Measurements from ENCODE around the gene GJB2. TPM values are rescaled to one million over a fixed set of nuclear protein-coding genes. Genes with fewer than 3 reads are reported as not detected.

Gene GJB2
- total and polyA plus RNA-seq, 2 of the 4 experiments (the other 2 are of a cell fraction): under 0.01 to 0.17 TPM

DNA sequence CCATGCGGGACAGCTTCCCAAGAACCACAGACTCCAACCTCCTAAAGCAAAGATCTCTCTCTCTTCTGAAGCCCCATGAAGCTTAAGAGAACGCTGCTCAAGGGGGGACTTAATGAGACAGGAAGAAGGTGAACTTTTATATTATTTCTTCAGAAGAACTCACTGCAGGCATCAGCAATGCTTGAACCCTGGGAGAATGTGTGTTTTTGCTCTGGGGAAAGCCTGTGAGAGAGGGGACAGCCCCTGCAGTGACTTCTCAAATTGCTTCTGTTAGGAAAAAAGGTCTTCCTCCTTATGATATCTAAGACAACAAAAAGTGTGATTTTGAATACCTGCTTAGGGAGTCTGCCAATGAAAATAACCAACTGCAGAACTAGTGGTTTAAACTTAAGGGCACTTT, 54.9 kb downstream of the GJB2 start:
- Histone ChIP-seq H3K4me1 (ENCODE audit: control insufficient read depth, insufficient read depth, low read length) (peaks cover 2% of the 10 kb centered on the region; the same call in 1 of the 2 replicates), H3K79me1 (ENCODE audit: low read depth in 1 of 2, low read length in 2 of 2) (no peaks in the 10 kb centered on the region), H2AFZ (replicated peaks; ENCODE audit: low read length, poor library complexity) (no peak overlapping the region), H3K27ac (ENCODE audit: insufficient read depth, low read length) (no peak overlapping the region), H3K14ac (replicated peaks; ENCODE audit: low read depth, low read length) (no peak overlapping the region), H2BK15ac (ENCODE audit: low read depth, low read length) (no peak overlapping the region), H4K5ac (ENCODE audit: low read depth, low read length) (no peak overlapping the region), H2BK20ac (ENCODE audit: low read depth, low read length) (no peak overlapping the region), H4K91ac (ENCODE audit: insufficient read depth, low read depth, low read length) (no peak overlapping the region), H2BK5ac (ENCODE audit: low read depth, low read length, poor library complexity, severe bottlenecking) (no peak overlapping the region), H3K4ac (ENCODE audit: low read depth, low read length) (no peak overlapping the region), H4K20me1 (ENCODE audit: insufficient read depth, low read length) (no peaks in the 10 kb centered on the region), H3K56ac (ENCODE audit: extremely low read depth, insufficient read depth, low read length) (no peak overlapping the region), H3K4me2 (ENCODE audit: low read depth, low read length) (no peak overlapping the region), H2BK120ac (ENCODE audit: low read depth, low read length) (no peak overlapping the region), H2AK5ac (ENCODE audit: low read depth, low read length) (no peak overlapping the region), H3K4me3 (ENCODE audit: insufficient read depth, low read depth, low read length) (no peak overlapping the region), H3K9me3 (ENCODE audit: control insufficient read depth, insufficient read depth, low read length) (no peaks in the 10 kb centered on the region), H3K9ac (ENCODE audit: low read depth, low read length) (no peak overlapping the region), H3K9me1 (ENCODE audit: insufficient read depth, low read length) (no peaks in the 10 kb centered on the region), H3K18ac (ENCODE audit: low read depth, low read length) (no peak overlapping the region), H3K23ac (ENCODE audit: low read depth, low read length) (no peak overlapping the region), H4K8ac (ENCODE audit: low read depth in 2 of 2, low read length in 2 of 2) (no peak overlapping the region), H3K36me3 (ENCODE audit: control insufficient read depth, insufficient read depth, low read length) (no peaks in the 10 kb centered on the region; the same call in 1 of the 2 replicates), H2AK9ac (replicated peaks; ENCODE audit: low read depth, low read length, poor library complexity) (no peak overlapping the region), H3K27me3 (ENCODE audit: control insufficient read depth, insufficient read depth, low read length) (peaks cover 14% of the 10 kb centered on the region)
- no TSS peak for BruUV-seq (replicated peaks)
- TF ChIP-seq RAD21 (IDR thresholded peaks at IDR 0.05; ENCODE audit: low read length) (no peak), SMC3 (IDR thresholded peaks at IDR 0.05; ENCODE audit: low read depth, low read length) (no peak), POLR2A (IDR thresholded peaks at IDR 0.05; ENCODE audit: low read depth, low read length) (no peak), CEBPB (IDR thresholded peaks at IDR 0.05; ENCODE audit: low read depth, low read length) (no peak), MXI1 (IDR thresholded peaks at IDR 0.05; ENCODE audit: borderline replicate concordance, low read depth, low read length) (no peak), MAZ (IDR thresholded peaks at IDR 0.05; ENCODE audit: borderline replicate concordance, low read depth, low read length) (no peak), BHLHE40 (IDR thresholded peaks at IDR 0.05; ENCODE audit: low read depth, low read length) (no peak), CHD1 (IDR thresholded peaks at IDR 0.05; ENCODE audit: low read depth, low read length) (no peak), RCOR1 (IDR thresholded peaks at IDR 0.05; ENCODE audit: insufficient replicate concordance, low read length) (no peak), FOS (IDR thresholded peaks at IDR 0.05; ENCODE audit: low read depth, low read length) (no peak)
- TF ChIP-seq, protein P1, sequence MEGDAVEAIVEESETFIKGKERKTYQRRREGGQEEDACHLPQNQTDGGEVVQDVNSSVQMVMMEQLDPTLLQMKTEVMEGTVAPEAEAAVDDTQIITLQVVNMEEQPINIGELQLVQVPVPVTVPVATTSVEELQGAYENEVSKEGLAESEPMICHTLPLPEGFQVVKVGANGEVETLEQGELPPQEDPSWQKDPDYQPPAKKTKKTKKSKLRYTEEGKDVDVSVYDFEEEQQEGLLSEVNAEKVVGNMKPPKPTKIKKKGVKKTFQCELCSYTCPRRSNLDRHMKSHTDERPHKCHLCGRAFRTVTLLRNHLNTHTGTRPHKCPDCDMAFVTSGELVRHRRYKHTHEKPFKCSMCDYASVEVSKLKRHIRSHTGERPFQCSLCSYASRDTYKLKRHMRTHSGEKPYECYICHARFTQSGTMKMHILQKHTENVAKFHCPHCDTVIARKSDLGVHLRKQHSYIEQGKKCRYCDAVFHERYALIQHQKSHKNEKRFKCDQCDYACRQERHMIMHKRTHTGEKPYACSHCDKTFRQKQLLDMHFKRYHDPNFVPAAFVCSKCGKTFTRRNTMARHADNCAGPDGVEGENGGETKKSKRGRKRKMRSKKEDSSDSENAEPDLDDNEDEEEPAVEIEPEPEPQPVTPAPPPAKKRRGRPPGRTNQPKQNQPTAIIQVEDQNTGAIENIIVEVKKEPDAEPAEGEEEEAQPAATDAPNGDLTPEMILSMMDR (conservative IDR thresholded peaks at IDR 0.05; ENCODE audit: low read depth, low read length): no peak
- DNase-seq (no peak), ATAC-seq (ENCODE audit: low read depth) (no peak)
- intact Hi-C loops (cut with micrococcal nuclease): no loop called here
- no CpG with 5 or more reads among the region's 2 CpGs for WGBS, 2 experiments (ENCODE audit: extremely low coverage in 2 of 2, insufficient read length in 1 of 2)
- dilution Hi-C loops (cut with HindIII; ENCODE audit: low sequenced_read_pairs, unreplicated experiment): no loop called here
- in situ Hi-C loops (cut with MboI; ENCODE audit: low sequenced_read_pairs): no loop called here
- ChIA-PET CTCF (no interaction called here), POLR2A (ENCODE audit: unreplicated experiment) (no interaction called here)
